Left ventricle myocardium inferior (tissue), 1 donor: Measurements from ENCODE around the gene UIMC1. TPM values are rescaled to one million over a fixed set of nuclear protein-coding genes. Genes with fewer than 3 reads are reported as not detected.

ENCODE experiments used
- DNase-seq: peaks from one replicate; pipeline ENCODE4 v3.0.0-alpha.2; 2020
- H3K27ac ChIP-seq: fragments of 200-600 bp; replicated peaks from 2 replicates; pipeline ENCODE4 v1.8.0; 2021
- H3K27me3 ChIP-seq: fragments of 200-600 bp; 2 replicates; pipeline ENCODE4 v1.8.0; 2021; ENCODE audit warnings: low read depth
- H3K36me3 ChIP-seq: fragments of 200-600 bp; 2 replicates; pipeline ENCODE4 v1.8.0; 2021
- H3K4me1 ChIP-seq: fragments of 200-600 bp; 2 replicates; pipeline ENCODE4 v1.8.0; 2021
- H3K4me3 ChIP-seq: fragments of 200-600 bp; 2 replicates; pipeline ENCODE4 v1.8.0; 2021; ENCODE audit warnings: mild to moderate bottlenecking, moderate library complexity
- H3K9me3 ChIP-seq: fragments of 200-600 bp; replicated peaks from 2 replicates; pipeline ENCODE4 v1.8.0; 2021
- intact Hi-C: fragments of 100-400 bp; cut with micrococcal nuclease; formaldehyde crosslinking; loops from one replicate; pipeline ENCODE4 v1.11.0; 2022
- total RNA-seq: library from RNA; stranded (reverse); fragmentation: NEBNext Ultra II Directional; extraction: Animal tissue kit (Norgen Biotek cat#: 25700); gene quantifications from one replicate; pipeline ENCODE4 v1.2.1, GENCODE V29; 2021
- TF ChIP-seq, protein P1 (sequence below): fragments of 200-600 bp; IDR thresholded peaks from 2 replicates; pipeline ENCODE4 v1.8.0; 2021; ENCODE audit warnings: antibody characterized with exemption, mild to moderate bottlenecking, borderline replicate concordance
- donor health status: DM: no; HTN: yes; CAD: no; lungs with severe emphysema.

The UIMC1 gene
- total RNA-seq, 1 donor from 2014 or later = 30.7 TPM

DNA sequence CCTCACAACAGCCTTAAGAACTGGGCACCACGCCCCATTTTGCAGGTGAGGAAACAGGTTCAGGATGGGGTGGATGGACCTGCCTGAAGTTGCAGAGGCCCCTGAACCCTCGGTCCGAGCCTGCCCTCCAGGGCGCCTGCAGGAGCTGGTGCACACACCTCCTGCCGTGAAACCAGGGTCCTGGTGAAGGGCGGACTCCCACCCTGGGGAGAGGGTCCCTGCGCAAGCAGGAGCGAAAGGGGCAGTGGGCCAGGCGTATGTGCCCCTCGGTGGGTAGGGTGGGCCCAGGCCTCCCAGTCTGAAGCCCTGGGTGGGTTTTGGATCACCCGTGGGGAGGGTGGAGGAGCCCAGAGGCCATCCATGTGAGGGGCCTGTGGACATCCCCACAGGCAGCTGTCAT lies 145.3 kb downstream of the UIMC1 start:
- Histone ChIP-seq H3K27ac (no peak overlapping the region), H3K36me3 (no peaks in the 10 kb centered on the region), H3K9me3 (no peaks in the 10 kb centered on the region), H3K4me1 (no peaks in the 10 kb centered on the region), H3K4me3 (no peak overlapping the region), H3K27me3 (peaks cover 76% of the 10 kb centered on the region)
- intact Hi-C loops = no loop called here
- TF ChIP-seq, protein P1, sequence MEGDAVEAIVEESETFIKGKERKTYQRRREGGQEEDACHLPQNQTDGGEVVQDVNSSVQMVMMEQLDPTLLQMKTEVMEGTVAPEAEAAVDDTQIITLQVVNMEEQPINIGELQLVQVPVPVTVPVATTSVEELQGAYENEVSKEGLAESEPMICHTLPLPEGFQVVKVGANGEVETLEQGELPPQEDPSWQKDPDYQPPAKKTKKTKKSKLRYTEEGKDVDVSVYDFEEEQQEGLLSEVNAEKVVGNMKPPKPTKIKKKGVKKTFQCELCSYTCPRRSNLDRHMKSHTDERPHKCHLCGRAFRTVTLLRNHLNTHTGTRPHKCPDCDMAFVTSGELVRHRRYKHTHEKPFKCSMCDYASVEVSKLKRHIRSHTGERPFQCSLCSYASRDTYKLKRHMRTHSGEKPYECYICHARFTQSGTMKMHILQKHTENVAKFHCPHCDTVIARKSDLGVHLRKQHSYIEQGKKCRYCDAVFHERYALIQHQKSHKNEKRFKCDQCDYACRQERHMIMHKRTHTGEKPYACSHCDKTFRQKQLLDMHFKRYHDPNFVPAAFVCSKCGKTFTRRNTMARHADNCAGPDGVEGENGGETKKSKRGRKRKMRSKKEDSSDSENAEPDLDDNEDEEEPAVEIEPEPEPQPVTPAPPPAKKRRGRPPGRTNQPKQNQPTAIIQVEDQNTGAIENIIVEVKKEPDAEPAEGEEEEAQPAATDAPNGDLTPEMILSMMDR = no peak
- DNase-seq = no peak

DNA sequence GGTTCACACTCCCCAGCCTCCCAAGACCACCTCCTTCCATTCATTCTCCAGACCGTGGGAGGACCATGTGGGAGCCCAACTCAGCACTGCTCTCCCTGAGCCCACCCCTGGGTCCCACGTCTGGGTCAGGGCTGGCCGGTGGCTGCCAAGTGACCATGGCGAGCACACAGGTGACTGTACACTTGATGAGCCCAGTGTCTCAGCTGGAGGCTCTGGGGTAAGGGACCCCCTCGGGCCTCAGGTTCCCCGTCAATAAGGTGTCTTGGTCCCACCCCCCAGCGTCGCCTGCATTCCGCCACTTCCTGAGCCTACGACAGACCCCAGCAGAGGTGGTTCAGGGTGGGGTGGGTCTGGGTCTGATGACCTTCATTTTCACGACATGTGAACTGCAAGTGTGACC lies 146.2 kb downstream of the UIMC1 start:
- TF ChIP-seq, protein P1 = no peak
- Histone ChIP-seq H3K4me1 (no peaks in the 10 kb centered on the region), H3K27ac (no peak overlapping the region), H3K9me3 (no peaks in the 10 kb centered on the region), H3K36me3 (no peaks in the 10 kb centered on the region), H3K4me3 (no peak overlapping the region), H3K27me3 (peaks cover 76% of the 10 kb centered on the region)
- intact Hi-C loops = no loop called here
- DNase-seq = no peak

DNA sequence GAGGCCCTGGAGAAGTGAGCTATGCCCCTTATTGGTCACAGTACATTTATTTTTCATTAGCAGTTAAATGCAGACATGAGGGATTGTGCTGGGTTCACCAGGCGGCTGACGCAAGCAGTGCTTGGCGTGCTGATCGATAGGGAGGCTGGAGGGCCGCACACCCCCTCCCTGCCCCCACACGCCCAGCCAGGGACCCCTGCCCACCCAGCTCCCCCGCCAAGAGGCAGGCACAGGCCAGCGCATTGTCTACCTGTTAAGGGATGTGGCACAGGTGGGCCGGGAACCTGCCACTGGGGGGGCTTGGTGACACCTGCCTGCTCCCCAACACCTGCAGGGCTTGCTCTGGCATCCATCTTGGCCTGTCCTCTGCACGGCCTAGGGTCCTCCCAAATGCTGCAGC lies 146.7 kb downstream of the UIMC1 start:
- Histone ChIP-seq H3K27me3 (peaks cover 76% of the 10 kb centered on the region), H3K36me3 (no peaks in the 10 kb centered on the region), H3K4me1 (no peaks in the 10 kb centered on the region), H3K4me3 (no peak overlapping the region), H3K27ac (no peak overlapping the region), H3K9me3 (no peaks in the 10 kb centered on the region)
- TF ChIP-seq, protein P1 = no peak
- intact Hi-C loops = no loop called here
- DNase-seq = no peak

DNA sequence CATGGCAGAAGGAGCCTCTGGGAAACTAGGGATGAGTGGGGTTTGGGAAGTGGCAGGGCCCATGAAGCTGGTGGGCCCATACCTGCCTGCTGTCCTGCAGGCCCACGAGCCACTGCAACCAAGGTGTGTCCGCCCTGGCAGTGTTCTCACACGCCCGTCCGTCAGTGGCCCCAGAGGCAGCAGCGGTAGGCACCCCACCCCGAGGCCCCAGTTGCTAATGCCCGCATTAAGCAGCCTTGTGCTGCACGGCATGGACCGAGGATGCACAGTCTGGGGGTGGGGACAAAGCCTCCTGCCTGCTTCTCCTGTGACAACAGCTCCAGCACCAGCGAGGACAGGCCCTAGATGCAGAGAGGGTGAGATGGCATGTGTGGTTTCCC lies 148.7 kb downstream of the UIMC1 start:
- no peak for DNase-seq
- no peaks in the 10 kb centered on the region for H3K36me3 ChIP-seq
- no peaks in the 10 kb centered on the region for H3K9me3 ChIP-seq
- no peaks in the 10 kb centered on the region for H3K4me1 ChIP-seq
- TF ChIP-seq, protein P1 = no peak
- H3K27ac ChIP-seq = no peak overlapping the region
- intact Hi-C loops = no loop called here
- no peak overlapping the region for H3K4me3 ChIP-seq
- H3K27me3 ChIP-seq = peaks cover 76% of the 10 kb centered on the region

DNA sequence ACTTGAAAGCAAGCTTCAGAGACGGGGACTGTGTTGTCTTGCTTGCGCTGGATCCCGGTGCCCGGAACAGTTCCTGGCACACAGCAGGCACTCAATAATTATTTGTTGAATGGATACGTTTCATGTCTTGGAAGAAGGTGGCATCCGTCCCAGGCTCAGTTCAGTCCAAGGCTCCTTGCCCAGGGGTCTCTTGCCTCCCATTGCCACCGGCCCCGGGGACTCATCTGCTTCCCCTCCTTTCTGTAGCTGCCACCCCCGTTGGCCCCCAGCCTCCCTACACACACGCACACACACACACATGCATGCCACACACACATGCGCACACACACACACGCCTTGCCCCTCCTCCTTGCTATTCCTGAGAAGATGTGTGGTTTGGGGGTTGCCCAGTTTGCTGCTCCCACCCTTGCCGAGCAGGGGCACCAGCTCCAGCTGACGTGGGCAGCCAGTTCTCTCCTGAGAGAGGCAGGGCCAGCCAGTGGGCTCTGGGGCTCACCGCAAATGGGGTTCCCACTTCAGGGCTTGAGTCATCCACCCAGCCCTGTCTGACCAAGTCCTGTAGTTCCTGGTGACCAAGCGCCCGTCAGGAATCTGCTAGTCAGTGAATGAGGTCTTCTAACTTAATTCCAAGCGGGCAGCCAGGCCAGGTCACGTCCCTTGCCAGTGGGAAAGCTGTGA lies 149.2 kb downstream of the UIMC1 start:
- TF ChIP-seq, protein P1 = no peak
- Histone ChIP-seq H3K4me1 (no peaks in the 10 kb centered on the region), H3K27me3 (peaks cover 76% of the 10 kb centered on the region), H3K36me3 (no peaks in the 10 kb centered on the region), H3K4me3 (no peak overlapping the region), H3K27ac (no peak overlapping the region), H3K9me3 (no peaks in the 10 kb centered on the region)
- DNase-seq = no peak
- intact Hi-C loops = no loop called here
